ENCODE results near the gene NUBPL. TPM values are rescaled to one million over a fixed set of nuclear protein-coding genes. Genes with fewer than 3 reads are reported as not detected.
"Not testable (repeated sequence)": the region's sequence is repeated elsewhere in the genome, so short reads cannot be mapped to it uniquely, and the experiment has no call there.

NUBPL gene
- total RNA-seq, 1 experiment from 2014 or later, result 26.8 TPM

- in situ Hi-C loops (cut with HindIII; ENCODE audit: low sequenced_read_pairs), result no loop called here
- no peak for DNase-seq (ENCODE audit: low spot score)
These were observed 11.8 kb downstream of the NUBPL start for GRCh38 chr14:31572955-31573354.

DNA sequence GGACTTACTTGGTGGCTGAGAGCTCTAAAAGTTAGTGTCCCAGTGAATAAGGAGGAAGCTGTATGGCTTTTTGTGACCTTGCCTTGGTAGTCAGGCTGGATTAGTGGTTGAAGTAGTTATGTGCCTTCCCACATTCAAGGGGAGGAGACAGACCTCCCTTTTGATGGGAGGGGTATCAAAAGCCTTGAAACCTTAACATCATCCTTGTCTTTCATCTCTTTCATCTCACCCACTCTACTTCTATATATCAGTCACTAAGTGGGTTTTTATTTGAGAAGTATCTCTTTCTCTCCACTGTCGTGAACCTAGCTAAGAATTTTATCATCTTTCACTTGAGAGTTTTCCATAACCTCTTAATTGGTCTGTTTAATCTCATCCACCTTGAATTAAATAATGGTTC is 15.7 kb downstream of the NUBPL start:
- in situ Hi-C loops (cut with HindIII; ENCODE audit: low sequenced_read_pairs), result no loop called here
- no peak for DNase-seq (ENCODE audit: low spot score)

GRCh38 chr14:31578266-31578665 is 17.1 kb downstream of the NUBPL start:
- in situ Hi-C loops (cut with HindIII; ENCODE audit: low sequenced_read_pairs), result no loop called here
- no peak for DNase-seq (ENCODE audit: low spot score)

- in situ Hi-C loops (cut with HindIII; ENCODE audit: low sequenced_read_pairs), result no loop called here
- DNase-seq (ENCODE audit: low spot score), result no peak
These were observed 17.7 kb downstream of the NUBPL start for GRCh38 chr14:31578792-31579501.

- no peak for DNase-seq (ENCODE audit: low spot score)
- in situ Hi-C loops (cut with HindIII; ENCODE audit: low sequenced_read_pairs), result no loop called here
These were observed 19.0 kb downstream of the NUBPL start for GRCh38 chr14:31580234-31580633.

GRCh38 chr14:31582286-31582691 is 21.1 kb downstream of the NUBPL start:
- no peak for DNase-seq (ENCODE audit: low spot score)
- in situ Hi-C loops (cut with HindIII; ENCODE audit: low sequenced_read_pairs), result no loop called here

DNA sequence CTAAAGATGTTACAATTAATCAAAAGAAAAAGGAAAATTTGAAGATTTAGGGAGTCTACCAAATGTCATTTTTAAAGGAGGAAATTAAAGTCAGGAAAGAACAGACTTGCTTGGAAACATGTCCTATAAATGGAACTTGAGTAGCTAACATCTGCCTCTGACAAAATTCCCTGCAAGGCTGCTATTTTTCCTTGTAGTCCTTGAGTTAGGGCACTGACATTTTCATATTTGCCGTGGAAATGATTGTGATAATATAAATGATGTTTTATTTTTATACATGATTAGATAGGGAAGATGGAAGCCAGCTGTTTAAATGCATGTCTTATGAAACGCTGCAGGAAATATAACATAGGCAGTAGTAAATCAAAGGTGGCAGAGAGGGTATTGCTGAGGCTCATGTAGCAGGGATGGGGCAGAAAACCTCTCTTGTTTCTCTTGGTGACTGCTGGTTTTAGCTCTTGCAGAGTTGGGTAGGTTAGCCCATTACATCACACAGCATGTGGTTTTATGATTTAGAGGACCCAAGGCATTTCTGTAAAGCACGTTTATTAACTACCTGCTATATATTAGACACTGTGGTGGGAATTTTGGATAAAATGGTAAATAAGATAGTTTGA is 21.7 kb downstream of the NUBPL start:
- no peak for DNase-seq (ENCODE audit: low spot score)
- in situ Hi-C loops (cut with HindIII; ENCODE audit: low sequenced_read_pairs), result no loop called here

GRCh38 chr14:31590206-31590605 is 29.0 kb downstream of the NUBPL start:
- in situ Hi-C loops (cut with HindIII; ENCODE audit: low sequenced_read_pairs), result no loop called here
- no peak for DNase-seq (ENCODE audit: low spot score)

- DNase-seq (ENCODE audit: low spot score), result no peak
- in situ Hi-C loops (cut with HindIII; ENCODE audit: low sequenced_read_pairs), result no loop called here
These were observed 30.9 kb downstream of the NUBPL start for GRCh38 chr14:31592122-31592521.

DNA sequence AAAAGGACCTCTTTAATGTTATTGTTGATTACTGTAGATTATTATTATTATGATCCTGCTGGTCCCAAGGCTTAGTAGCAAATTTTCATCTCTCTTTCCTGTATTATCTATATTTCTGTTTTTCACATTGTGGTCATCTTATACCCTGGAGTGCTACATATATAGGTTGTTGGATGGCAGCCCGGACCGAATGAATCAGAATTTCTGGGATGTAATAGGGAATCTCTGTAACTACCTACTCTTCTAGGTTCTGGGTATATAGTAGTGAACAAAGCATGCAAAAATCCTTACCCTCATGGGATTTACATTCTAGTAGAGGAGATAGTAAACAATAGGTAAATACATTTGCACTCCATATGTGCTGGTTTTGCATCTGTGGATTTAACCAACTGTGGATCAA is 31.4 kb downstream of the NUBPL start:
- in situ Hi-C loops (cut with HindIII; ENCODE audit: low sequenced_read_pairs), result no loop called here
- no peak for DNase-seq (ENCODE audit: low spot score)

- in situ Hi-C loops (cut with HindIII; ENCODE audit: low sequenced_read_pairs), result no loop called here
- no peak for DNase-seq (ENCODE audit: low spot score)
These were observed 35.3 kb downstream of the NUBPL start for GRCh38 chr14:31596342-31597095.

- DNase-seq (ENCODE audit: low spot score), result no peak
- in situ Hi-C loops (cut with HindIII; ENCODE audit: low sequenced_read_pairs), result no loop called here
These were observed 44.5 kb downstream of the NUBPL start for GRCh38 chr14:31605702-31606101.

DNA sequence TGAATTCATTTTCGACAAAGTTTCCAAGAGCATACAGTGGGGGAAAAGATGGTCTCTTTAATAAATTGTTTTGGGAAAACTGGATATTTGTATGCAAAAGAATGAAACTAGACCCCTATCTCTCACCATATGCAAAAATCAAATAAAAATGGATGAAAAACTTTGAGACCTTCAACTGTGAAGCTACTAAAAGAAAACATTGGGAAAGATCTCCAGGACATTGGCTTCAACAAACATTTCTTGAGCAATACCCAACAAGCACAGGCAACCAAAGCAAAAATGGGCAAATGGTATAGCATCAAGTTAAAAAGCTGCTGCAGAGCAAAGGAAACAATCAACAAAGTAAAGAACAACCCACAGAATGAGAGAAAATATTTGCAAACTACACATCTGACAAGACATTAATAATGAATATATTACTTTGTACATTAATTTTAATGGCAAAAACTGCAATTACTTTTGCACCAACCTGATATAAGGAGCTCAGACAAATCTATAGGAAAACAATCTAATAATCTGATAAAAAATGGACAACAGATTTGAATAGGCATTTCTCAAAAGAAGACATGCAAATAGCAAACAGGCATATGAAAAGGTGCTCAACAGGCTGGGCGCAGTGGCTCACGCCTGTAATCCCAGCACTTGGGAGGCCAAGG is 50.7 kb downstream of the NUBPL start:
- in situ Hi-C loops (cut with HindIII; ENCODE audit: low sequenced_read_pairs), result no loop called here
- DNase-seq (ENCODE audit: low spot score), result no peak

DNA sequence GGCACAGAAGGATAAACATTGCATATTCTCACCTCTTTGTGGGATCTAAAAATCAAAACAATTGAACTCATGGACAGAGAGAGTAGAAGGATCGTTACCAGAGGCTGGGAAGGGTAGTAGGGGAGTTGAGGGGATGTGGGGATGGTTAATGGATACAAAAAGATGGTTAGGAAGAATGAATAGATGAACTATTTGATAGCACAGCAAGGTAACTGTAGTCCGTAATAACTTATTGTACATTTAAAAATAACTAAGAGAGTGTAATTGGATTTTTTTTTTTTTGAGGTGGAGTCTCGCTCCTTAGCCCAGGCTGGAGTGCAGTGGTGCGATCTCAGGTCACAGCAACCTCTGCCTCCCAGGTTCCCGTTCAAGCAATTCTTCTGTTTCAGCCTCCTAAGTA is 52.0 kb downstream of the NUBPL start:
- in situ Hi-C loops (cut with HindIII; ENCODE audit: low sequenced_read_pairs), result no loop called here

DNA sequence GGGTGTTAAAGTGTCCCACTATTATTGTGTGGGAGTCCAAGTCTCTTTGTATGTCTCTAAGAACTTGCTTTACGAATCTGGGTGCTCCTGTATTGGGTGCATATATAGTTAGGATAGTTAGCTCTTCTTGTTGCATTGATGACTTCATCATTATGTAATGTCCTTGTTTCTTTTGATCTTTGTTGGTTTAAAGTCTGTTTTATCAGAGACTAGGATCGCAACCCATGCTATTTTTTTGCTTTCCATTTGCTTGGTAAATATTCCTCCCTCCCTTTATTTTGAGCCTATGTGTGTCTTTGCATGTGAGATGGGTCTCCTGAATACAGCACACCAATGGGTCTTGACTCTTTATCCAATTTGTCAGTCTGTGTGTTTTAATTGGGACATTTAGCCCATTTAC is 57.7 kb downstream of the NUBPL start:
- in situ Hi-C loops (cut with HindIII; ENCODE audit: low sequenced_read_pairs); DNase-seq (ENCODE audit: low spot score): not testable (repeated sequence)

More for the DNA sequence above, 52.0 kb downstream of the NUBPL start:
- DNase-seq (ENCODE audit: low spot score), result no peak

GRCh38 chr14:31619440-31619839 is 58.2 kb downstream of the NUBPL start:
- in situ Hi-C loops (cut with HindIII; ENCODE audit: low sequenced_read_pairs), result no loop called here
- no peak for DNase-seq (ENCODE audit: low spot score)

- DNase-seq (ENCODE audit: low spot score); in situ Hi-C loops (cut with HindIII; ENCODE audit: low sequenced_read_pairs): not testable (repeated sequence)
These were observed 59.7 kb downstream of the NUBPL start for GRCh38 chr14:31620898-31621297.

- in situ Hi-C loops (cut with HindIII; ENCODE audit: low sequenced_read_pairs), result no loop called here
- DNase-seq (ENCODE audit: low spot score), result no peak
These were observed 60.9 kb downstream of the NUBPL start for GRCh38 chr14:31622060-31622459.

GRCh38 chr14:31652900-31653299 is 91.7 kb downstream of the NUBPL start:
- DNase-seq (ENCODE audit: low spot score); in situ Hi-C loops (cut with HindIII; ENCODE audit: low sequenced_read_pairs): not testable (repeated sequence)

DNA sequence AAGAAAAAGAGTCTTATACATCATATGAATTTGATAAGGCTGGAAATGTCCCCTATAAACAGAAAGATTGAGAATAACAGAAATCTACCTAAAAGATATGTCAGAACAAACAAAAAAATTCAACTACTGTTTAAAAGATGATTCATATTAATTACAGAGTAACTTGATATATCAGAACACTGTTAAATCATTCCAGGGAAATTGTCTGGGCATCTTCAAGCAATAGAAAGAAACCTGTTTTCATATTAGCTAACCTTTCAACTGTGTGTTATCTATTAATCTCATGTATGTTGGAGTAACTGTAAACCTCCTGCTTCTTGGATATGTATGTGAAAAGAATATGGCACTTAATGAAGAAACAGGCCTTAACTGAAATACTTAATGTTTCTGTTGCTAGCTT is 96.7 kb downstream of the NUBPL start:
- no peak for DNase-seq (ENCODE audit: low spot score)
- in situ Hi-C loops (cut with HindIII; ENCODE audit: low sequenced_read_pairs), result no loop called here
